ENCODE data around the gene F3.

F3 gene

GRCh38 chr1:94550800-94551241, 9.3 kb upstream of the F3 start:
- DNase-seq (ENCODE audit: low spot score): no peak
- TF ChIP-seq CTCF (IDR thresholded peaks at IDR 0.05; ENCODE audit: extremely low read depth, missing control alignments): no peak

- DNase-seq (ENCODE audit: low spot score): no peak
- TF ChIP-seq CTCF (IDR thresholded peaks at IDR 0.05; ENCODE audit: extremely low read depth, missing control alignments): no peak
These were observed 8.8 kb upstream of the F3 start for GRCh38 chr1:94550396-94550795.

- DNase-seq (ENCODE audit: low spot score): no peak
- TF ChIP-seq CTCF (IDR thresholded peaks at IDR 0.05; ENCODE audit: extremely low read depth, missing control alignments): no peak
These were observed 8.1 kb upstream of the F3 start for GRCh38 chr1:94549706-94550105.

- DNase-seq (ENCODE audit: low spot score): no peak
These were observed 3.3 kb upstream of the F3 start for GRCh38 chr1:94544706-94545490.

GRCh38 chr1:94543893-94544635, 2.5 kb upstream of the F3 start:
- TF ChIP-seq CTCF (IDR thresholded peaks at IDR 0.05; ENCODE audit: extremely low read depth, missing control alignments): no peak
- DNase-seq (ENCODE audit: low spot score): no peak

More at GRCh38 chr1:94544706-94545490, 3.3 kb upstream of the F3 start:
- TF ChIP-seq CTCF (IDR thresholded peaks at IDR 0.05; ENCODE audit: extremely low read depth, missing control alignments): no peak

DNA sequence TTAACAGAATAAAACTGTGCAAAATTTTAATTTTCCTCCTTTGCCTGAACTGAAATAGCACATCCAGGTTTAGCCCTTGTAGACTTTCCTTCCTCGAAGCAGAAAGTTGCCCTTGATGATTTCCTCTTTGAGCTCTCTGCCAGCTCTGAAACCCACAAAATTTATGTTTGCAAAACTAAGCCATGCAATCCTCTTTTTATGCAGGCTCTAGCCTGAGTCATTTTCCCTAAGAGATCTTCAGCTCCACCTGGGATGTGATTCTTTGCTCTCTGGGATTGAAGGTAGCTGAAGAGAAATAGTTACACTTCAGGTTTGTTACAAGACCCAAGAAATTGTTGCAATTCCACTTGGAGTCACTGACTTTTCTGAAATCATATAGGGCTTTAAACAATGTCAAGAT, 1.4 kb upstream of the F3 start:
- DNase-seq (ENCODE audit: low spot score): no peak
- no peak for TF ChIP-seq CTCF (IDR thresholded peaks at IDR 0.05; ENCODE audit: extremely low read depth, missing control alignments)
